KG1 (cell line): ENCODE measurements around the gene NXNL1.
"Not testable (repeated sequence)": the region's sequence is repeated elsewhere in the genome, so short reads cannot be mapped to it uniquely, and the experiment has no call there.

Source experiments
- DNase-seq: peaks from one replicate; lab custom pipeline; 2025; lab: John Stamatoyannopoulos, UW

The NXNL1 gene

DNA sequence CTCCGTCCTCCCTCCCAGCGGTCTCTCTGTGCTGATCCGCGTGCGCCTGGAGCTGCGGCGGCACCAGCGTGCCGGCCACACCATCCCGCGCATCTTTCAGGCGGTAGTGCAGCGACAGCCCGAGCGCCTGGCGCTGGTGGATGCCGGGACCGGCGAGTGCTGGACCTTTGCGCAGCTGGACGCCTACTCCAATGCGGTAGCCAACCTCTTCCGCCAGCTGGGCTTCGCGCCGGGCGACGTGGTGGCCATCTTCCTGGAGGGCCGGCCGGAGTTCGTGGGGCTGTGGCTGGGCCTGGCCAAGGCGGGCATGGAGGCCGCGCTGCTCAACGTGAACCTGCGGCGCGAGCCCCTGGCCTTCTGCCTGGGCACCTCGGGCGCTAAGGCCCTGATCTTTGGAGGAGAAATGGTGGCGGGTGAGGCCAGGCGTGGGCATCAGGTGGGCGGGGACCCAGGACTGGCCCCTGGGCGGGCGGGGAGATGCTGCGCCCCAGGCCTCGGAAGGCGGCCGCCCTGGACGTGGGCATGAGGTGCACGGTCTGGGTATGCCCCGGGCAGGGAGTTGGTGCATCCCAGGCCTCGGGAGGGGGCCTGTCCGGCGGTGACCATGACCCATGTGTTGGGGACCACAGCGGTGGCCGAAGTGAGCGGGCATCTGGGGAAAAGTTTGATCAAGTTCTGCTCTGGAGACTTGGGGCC is 26.0 kb upstream of the NXNL1 start:
- no peak for DNase-seq

DNA sequence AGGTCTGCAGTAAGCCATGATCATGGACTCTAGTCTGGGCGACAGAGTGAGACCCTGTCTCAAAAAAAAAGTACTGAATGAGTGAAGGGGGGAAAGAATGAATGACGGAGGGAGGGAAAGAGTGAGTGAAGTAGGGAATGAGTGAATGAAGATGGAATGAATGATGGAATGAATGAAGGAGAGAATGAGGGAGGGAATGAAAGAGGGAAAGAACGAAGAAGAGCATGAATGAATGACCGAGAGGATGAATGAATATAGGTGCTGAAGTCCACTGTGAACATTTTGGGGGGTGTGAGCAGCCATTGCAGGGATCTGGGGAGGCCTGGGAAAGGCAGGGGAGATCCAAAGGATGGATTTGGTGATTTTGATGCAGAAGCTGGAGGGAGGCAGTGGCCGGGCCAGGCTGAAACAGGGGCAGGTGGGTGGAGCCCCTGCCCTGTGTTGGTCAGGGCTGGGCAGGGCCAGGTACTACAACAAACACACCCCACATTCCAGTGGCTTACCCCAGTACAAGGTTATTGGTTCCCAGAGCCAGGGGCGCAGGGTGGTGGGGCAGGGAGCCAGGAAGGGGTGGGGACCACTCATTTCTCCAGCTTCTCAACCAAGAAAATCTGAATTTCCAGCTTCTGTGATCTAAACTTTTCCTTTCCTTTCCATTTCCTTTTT is 23.9 kb upstream of the NXNL1 start:
- no peak for DNase-seq

DNA sequence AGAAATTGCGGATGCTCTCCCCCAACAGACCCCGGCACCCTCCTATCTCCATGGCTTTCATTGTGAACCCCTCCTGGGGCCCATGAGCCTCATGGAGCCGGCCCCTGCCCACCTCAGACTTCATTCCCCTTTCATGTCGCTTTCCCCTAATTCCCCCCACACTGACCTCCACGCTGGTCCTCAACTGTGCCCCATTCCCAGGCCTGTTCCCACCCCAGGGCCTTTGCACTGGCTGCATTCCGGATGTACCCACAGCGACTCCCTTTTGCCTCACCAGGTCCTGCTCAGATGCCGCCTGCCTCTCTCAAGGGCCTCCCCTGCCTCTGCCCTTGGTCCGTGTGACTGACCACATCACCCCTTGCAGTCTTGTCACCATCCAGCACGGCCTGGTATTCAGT is 22.9 kb upstream of the NXNL1 start:
- DNase-seq, result no peak

DNA sequence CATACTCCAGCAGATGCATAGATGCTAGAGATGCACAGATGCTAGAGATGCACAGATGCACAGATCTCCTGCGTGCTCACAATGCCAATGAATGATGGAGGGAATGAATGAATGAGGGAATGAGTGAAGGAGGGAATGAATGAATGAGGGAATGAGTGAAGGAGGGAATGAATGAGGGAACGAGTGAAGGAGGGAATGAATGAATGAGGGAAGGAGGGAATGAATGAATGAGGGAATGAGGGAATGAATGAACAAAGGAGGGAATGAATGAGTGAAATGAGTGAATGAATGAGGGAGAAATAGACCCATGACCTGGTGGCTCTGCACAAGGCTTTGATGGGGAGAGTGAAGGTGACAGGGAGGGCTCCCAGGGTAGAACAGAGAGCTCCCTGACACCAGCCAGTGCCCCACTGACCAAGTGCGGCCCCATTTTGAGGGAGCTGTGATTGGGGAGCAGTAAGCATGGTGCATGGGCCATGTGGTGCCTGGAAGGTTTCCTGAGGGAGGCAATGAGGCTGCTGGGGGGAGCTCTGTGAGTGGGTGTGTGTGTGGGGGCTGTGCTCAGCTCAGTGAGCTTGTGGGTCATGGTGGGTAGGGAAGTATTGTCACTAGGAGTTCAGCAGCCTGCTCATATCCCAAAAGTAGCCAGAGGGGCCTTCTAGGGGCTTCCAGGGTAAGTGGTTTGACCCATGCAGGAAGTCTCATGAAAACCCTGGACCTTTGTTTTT is 22.3 kb upstream of the NXNL1 start:
- no peak for DNase-seq

DNA sequence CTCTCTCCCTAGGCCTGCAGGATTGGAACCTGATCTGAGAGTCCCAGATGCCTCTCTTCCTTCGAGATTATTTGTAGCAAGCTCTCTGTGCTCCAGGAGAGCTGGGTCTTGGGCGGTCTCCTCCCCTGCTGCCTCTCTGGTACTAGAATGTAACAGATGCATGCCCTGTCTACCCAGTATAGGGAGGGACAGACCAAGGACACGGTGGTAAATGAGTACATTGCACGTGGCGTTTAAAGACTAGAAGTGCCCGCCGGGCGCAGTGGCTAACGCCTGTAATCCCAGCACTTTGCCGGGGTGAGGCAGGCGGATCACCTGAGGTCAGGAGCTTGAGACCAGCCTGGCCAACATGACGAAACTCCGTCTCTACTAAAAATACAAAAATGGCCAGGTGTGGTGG is 21.3 kb upstream of the NXNL1 start:
- DNase-seq, result no peak

DNA sequence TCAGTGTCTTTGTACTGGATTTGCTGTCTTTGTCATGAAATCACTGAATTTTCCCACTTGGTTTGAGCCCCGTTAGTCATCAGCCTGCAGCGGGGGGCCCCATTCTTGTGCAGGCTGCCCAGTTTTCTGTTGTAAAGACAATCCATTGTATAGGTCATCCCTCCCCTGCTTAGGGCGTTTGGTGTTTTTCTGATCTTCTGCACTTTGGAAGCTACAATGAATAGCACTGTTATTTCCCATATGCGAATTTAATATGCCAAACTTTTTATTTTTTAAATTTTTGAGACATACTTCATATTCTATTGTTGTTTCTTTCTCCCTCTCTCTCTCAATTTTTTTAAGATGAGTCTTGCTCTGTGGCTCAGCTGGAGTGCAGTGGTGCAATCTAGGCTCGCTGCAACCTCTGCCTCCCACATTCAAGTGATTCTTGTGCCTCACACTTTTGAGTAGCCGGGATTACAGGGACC is 18.6 kb upstream of the NXNL1 start:
- DNase-seq, result no peak

DNA sequence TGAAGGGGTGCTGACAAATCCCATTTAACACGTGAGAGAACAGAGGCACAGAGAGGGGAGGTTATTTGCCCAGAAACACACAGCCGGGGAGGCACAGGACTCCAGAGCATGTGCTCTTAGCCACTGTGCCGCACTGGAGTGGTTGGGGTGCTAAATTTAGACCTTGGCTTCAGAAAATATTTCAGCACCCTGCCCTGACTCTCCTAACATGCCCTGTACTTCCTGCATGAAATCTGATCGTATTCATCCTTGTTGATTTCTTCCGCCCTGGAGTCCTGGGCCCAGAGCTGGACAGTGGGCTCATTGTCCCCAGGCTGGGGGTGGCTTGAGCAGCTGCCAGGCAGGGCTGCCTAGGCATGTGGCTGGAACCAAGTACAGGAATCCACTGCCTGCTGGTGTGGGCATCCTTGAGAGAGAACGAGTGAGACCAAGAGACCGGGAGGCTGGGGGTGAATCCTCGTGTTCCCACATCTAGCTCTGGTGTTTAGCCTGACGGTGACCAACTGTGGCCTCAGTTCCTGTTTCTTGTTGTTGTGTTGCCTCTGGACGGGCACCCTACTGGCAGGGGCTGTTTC is 14.9 kb upstream of the NXNL1 start:
- no peak for DNase-seq

DNA sequence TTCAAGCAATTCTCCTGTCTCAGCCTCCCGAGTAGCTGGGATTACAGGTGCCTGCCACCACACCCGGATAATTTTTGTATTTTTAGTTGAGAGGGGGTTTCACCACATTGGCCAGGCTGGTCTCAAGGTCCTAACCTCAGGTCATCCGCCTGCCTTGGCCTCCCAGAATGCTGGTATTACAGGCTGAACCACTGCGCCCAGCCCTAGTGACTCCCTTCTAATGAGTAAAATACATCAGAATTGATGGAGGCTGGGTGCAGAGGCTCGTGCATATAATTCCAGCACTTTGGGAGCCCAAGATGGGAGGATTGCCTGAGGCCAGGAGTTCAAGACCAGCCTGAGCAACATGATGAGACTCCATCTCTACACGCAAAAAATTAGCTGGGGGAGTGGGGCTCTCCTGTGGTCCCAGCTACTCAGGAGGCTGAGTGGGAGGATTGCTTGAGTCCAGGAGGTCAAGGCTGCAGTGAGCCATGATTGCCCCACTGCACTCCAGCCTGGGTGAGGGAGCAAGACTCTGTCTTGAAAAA is 14.3 kb upstream of the NXNL1 start:
- DNase-seq, result not testable (repeated sequence)

DNA sequence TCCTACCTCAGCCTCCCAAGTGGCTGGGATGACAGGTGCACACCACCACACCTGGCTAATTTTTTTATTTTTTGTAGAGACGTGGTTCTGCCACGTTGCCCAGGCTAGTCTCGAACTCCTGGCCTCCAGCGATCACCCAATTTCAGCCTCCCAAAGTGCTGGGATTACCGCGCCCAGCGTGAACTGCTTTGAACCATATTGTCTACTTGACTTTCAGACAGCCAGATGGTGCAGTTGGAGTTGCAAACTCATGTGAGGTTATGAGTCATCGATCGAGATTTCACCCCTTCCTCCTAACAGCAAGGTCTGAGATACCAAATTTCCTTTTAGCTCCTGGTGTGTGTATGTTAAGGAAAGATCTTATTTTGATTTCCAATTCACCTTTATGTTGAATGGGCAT is 12.3 kb upstream of the NXNL1 start:
- no peak for DNase-seq

DNA sequence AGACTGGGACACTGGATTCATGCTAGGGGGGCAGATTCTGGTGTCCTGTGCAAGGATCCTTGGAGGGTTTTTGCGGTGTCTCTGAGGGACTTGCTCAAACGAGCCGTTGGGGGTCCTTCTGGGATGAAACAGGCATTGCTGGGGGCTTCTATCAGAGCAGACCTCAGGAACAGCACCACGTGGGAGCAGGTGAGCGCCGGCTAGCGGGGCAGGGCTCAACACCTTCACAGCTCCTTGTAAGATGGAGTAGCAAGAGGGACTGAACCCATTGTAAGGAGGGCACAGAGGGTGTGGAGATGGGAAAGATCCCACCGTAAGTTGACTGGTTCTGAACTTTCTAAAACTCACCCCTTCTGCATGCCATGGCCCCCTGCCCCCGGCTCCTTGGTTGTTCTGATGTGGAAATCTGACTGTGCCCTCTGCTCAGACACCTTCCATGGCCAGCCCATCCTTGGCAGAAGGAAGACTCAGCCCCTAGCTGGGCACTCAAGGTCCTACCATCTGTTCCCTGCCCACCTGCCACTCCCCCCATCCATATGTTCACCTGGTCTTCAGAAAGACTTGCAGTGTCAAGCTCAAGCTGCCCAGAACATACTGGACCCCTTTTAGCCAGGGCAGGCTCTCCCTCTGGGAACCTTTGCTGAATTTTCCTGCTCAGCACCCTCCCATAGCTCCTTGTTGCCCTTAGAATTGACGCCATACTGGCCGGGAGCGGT is 10.8 kb upstream of the NXNL1 start:
- DNase-seq, result no peak

DNA sequence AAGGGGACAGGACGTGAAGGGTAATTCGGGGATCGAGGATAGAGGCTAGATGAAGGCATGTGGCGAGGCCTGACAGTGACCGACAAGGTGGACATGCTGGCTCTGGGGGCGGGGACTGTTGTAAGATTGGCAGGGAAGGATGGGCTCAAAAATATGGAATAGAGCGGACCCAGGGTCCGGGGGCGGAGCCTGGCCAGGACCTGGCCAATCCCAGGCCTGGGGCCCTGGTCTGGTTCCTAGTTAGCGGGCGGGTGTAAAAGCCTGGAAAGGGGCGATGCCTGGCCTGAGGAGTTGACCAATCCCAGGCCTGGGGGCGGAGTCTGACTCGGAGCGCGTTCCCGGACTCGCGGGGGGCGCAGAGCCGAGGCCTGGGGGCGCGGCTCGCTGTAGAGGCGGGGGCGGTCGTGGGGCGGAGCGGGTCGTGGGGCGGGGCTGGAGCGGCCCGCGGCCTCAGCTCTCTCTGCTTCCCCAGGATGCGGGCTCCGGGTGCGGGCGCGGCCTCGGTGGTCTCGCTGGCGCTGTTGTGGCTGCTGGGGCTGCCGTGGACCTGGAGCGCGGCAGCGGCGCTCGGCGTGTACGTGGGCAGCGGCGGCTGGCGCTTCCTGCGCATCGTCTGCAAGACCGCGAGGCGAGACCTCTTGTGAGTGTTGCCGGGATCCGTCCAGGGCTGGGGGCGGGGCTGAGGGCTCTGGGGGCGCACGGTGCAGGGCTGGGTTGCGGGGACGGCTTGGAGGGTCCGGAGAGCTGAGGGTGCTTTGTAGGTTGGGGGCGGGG is 9.5 kb upstream of the NXNL1 start, which contains the start of gene SLC27A1:
Gene SLC27A1 (plus strand): TSS at position 457 of the 774 bp plus-strand sequence. CDS start 17 bp downstream, at position 474.
- DNase-seq, result peak; percentile 92

DNA sequence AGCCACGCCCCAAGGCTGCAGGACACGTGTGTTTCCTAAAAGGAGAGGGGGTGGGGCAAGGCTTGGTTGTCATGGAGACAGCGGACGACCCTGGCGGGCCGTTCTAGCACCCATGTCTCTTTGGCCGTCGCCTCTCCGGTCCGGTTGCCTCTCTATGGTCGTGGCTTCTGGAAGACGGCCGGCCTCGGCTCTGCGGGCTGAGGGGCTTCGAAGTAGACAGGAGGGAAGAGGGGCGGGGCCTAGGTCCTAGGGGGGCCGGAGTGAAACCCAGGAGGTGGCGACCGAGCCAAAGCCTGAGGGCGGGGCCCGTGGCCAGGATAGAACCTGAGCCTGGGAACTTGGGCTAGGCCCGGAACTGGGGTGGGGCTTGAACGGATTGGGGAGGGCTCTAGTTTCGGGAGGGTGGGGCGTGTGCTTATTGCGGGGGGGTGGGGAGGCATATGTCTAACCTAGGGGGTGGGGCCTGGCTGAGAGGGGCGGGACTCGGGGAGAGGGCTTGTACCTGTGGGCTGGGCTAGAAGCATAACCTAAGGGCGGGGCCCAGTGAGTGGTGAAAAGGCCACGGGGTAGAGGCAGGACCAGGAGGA is 8.8 kb upstream of the NXNL1 start:
- DNase-seq, result no peak

DNA sequence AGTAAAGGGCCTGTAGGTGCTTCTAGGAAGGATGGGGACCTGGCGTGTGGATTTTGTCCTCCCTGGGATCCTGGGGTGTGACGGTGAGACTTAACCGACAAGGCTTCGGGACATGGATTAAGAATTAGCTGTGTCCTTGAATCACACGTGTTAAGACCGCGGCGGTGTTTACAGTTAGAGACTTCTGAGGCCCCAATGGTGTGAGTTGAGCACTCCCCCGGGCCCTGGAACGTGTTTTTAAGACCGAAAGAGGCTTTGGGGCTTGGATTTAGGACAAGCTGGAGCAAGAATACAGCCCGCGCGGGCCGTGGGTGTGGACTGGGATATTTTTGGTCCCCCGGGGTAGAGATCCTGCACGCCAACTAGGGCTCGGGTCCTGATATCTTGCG is 8.4 kb upstream of the NXNL1 start:
- DNase-seq, result no peak

DNA sequence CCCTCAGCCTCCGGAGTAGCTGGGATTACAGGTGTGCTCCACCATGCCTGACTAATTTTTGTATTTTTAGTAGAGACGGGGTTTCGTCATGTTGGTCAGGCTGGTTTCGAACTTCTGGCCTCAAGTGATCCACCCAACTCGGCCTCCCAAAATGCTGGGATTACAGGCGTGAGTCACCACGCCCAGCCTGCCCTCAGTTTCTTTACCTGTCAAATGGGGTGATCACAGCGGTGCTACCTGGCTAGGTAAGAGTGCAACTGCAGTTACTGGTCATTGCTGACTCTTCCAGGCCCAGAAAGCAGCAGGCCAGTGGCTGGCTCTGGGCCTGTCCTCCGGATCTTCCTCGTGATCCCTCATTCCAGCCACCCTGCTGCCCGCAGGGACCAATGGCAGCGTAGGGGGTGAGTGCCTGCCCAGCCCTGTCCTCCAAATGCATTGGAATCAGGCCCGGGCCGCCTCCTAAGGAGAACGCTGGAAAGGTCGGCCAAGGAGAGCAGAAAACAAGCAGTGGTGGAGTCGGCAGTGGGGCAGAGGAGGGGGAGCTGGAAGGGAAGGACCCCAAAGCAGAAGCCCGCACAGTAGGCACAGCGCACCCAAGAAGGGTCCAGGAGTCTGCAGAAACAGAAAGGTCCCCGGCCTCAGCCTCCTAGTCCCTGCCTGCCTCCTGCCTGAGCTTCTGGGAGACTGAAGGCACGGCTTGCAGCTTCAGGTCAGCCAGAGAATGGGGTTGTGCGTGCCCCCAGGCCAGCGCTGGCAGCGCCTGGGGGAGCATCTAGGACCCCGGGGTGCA is 7.8 kb upstream of the NXNL1 start:
- no peak for DNase-seq

DNA sequence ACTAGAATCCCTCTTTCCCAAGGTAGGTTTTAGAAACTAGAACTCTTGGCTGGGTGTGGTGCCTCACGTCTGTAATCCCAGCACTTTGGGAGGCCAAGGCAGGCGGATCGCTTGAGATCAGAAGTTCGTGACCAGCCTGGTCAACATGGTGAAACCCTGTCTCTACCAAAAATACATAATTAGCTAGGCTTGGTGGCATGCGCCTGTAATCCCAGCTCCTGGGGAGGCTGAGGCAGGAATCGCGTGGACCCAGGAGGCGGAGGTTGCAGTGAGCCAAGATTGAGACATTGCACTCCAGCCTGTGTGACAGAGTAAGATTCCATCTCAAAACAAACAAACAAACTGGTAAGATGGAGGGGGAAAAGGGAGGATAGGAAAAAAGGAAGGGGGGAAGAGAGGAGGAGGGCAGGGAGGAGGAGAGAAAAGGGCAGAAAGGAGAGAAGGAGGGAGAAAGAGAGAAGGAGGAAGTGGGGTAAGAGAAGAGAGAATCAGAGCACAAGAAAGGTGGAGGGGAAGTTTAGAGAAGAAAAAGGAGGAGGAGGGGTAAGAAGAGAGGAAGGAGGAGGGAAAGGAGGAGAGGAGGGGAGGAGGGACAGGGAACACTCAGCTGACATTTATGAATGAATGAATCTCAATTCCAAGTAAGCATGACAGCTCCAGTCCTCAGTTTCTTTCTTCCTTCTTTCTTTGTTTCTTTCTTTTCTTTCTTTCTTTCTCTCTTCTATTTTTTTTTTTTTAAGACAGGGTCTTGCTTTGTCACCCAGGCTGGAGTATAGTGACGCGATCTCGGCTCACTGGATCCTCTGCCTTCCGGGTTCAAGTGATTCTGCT is 7.0 kb upstream of the NXNL1 start:
- DNase-seq, result no peak

DNA sequence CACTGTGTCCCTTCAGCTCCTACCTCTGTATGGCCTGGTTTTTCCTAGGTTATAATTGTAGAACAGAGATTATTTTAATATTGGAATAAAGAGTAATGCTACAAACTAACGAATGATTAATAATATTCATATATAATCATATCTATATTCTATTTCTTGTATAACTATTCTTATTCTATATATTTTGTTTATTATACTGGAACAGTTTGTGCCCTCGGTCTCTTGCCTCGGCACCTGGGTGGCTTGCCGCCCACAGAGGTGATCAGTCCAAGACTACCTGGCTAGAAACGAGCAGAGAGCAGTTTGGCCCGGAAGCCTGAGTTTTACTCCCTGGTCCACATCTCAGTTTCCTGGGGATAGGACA is 5.7 kb upstream of the NXNL1 start:
- no peak for DNase-seq

DNA sequence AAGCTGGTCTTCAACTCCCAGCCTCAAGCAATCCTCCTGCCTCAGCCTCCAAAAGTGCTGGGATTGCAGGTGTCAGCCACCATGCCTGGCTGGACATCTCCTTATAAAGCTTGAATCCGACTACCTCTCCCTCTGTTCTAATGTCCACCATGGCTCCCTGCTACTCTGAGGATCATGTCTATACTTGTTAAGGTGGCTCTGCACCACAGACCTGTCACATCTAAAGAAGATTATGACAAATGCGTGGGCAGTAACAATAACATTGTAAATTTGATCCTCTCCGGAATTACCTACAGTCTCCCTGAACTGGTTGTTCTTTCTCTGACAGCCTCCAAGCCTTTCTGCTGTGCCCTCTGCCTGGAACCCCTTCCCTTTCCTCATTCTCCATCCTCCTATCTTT is 1.8 kb downstream of the NXNL1 start:
- DNase-seq, result no peak

DNA sequence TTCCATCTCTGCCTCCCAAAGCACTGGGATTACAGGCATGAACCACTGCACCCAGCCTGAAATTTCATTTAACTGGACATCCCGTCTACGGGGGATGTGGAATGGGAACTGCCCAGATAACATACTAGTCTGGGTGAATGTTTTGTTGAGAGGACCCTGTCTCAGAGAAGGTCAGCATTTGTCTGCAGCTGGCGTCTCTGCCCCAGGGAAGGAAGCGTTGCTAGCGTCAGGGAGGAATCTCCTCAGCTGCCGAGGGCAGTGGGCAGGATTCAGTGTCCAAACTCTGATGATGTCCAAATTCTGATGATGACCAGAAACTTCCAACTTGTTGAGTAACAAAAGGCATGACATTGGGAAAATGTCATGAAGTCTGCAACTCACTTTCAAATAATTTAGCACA is 3.1 kb downstream of the NXNL1 start:
- no peak for DNase-seq

DNA sequence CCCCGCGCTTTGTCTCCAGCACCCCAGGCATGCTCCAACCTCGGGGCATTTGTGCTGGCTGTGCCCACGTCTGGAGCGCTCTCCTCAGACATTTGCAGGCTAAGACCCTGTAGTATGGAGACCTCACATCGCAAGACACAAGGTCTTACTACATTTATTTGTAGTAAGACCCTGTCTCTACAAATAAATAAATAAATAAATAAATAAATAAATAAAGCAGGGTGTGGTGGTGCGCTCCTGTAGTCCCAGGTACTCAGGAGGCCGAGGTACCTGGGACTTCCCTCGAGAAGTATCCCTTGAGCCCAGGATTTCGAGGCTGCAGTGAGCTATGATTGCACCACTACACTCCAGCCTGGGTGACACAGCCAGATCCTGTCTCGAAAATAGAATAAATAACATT is 4.6 kb downstream of the NXNL1 start:
- no peak for DNase-seq
